CD8-positive, alpha-beta memory T cell (primary cell): ENCODE results near the gene LINC00237. TPM values are rescaled to one million over a fixed set of nuclear protein-coding genes. Genes with fewer than 3 reads are reported as not detected.

Source experiments
- CTCF ChIA-PET: fragments of 350-600 bp; sonication (Branson Sonifier 250); formaldehyde crosslinking; loops from one replicate; lab custom pipeline; 2021; ENCODE audit warnings: antibody characterized with exemption; lab: Charles Lee
- POLR2A ChIA-PET: fragments of 350-600 bp; sonication (Branson Sonifier 250); formaldehyde crosslinking; loops from one replicate; lab custom pipeline; 2021; ENCODE audit warnings: antibody characterized with exemption; lab: Charles Lee
- DNase-seq, 5 donors: peaks; one replicate each; pipeline versions ENCODE4 v3.0.0 to v3.0.0-alpha.2; 2020 to 2022; ENCODE audit warnings: mixed read lengths in 1 of 5
- H3K27ac ChIP-seq: one replicate; pipeline ENCODE4 v1.7.0; 2013; ENCODE audit warnings: low read depth, mild to moderate bottlenecking, low read length, moderate library complexity
- H3K27me3 ChIP-seq: 2 replicates; pipeline ENCODE4 v1.7.0; 2013; ENCODE audit warnings: low read length, mild to moderate bottlenecking; ENCODE audit not compliant: insufficient read depth, poor library complexity, severe bottlenecking
- H3K36me3 ChIP-seq: 2 replicates; pipeline ENCODE4 v1.7.0; 2013; ENCODE audit warnings: mild to moderate bottlenecking, low read length, moderate library complexity; ENCODE audit not compliant: insufficient read depth
- H3K4me1 ChIP-seq: 2 replicates; pipeline ENCODE4 v1.7.0; 2013; ENCODE audit warnings: mild to moderate bottlenecking, low read length, moderate library complexity; ENCODE audit not compliant: insufficient read depth
- H3K4me3 ChIP-seq: 2 replicates; pipeline ENCODE4 v1.7.0; 2013; ENCODE audit warnings: mild to moderate bottlenecking, low read length
- H3K9me3 ChIP-seq: 2 replicates; pipeline ENCODE4 v1.7.0; 2013; ENCODE audit warnings: mild to moderate bottlenecking, low read length
- H3K27ac Mint-ChIP-seq, 8 donors: one replicate each; pipeline ENCODE4 v1.8.0; 2020 to 2021; ENCODE audit warnings: mixed read lengths in 8 of 8, mild to moderate bottlenecking in 6 of 8, inconsistent platforms in 3 of 8, moderate library complexity in 3 of 8
- H3K27me3 Mint-ChIP-seq, 2 donors: one replicate each; pipeline ENCODE4 v1.8.0; 2020 to 2021; ENCODE audit warnings: mixed read lengths in 2 of 2, mild to moderate bottlenecking in 1 of 2, moderate library complexity in 1 of 2
- H3K36me3 Mint-ChIP-seq, 3 donors: one replicate each; pipeline ENCODE4 v1.8.0; 2020 to 2021; ENCODE audit warnings: mixed read lengths in 3 of 3, inconsistent platforms in 1 of 3, mild to moderate bottlenecking in 1 of 3
- H3K4me1 Mint-ChIP-seq, 3 donors: one replicate each; pipeline ENCODE4 v1.8.0; 2020 to 2021; ENCODE audit warnings: mixed read lengths in 3 of 3, inconsistent platforms in 1 of 3, mild to moderate bottlenecking in 1 of 3
- H3K4me3 Mint-ChIP-seq, 7 donors: one replicate each; pipeline ENCODE4 v1.8.0; 2020 to 2021; ENCODE audit warnings: mixed read lengths in 7 of 7, mild to moderate bottlenecking in 6 of 7, moderate library complexity in 4 of 7, inconsistent platforms in 2 of 7
- H3K9me3 Mint-ChIP-seq, 5 donors: one replicate each; pipeline ENCODE4 v1.8.0; 2020 to 2022; ENCODE audit warnings: mixed read lengths in 5 of 5, mild to moderate bottlenecking in 3 of 5, moderate library complexity in 2 of 5, inconsistent platforms in 1 of 5
- polyA plus RNA-seq: library from polyadenylated mRNA; unstranded; fragments of 300-500 nt; fragmentation: Illumina TruSeq; gene quantifications from one replicate; pipeline ENCODE4 v1.2.3, GENCODE V29; 2021
- total RNA-seq, 2 experiments: library from RNA; stranded (reverse); gene quantifications; one replicate each; pipeline ENCODE4 v1.2.3, GENCODE V29; 2021

LINC00237 gene
- total and polyA plus RNA-seq, 3 experiments from 2014 or later: not detected

DNA sequence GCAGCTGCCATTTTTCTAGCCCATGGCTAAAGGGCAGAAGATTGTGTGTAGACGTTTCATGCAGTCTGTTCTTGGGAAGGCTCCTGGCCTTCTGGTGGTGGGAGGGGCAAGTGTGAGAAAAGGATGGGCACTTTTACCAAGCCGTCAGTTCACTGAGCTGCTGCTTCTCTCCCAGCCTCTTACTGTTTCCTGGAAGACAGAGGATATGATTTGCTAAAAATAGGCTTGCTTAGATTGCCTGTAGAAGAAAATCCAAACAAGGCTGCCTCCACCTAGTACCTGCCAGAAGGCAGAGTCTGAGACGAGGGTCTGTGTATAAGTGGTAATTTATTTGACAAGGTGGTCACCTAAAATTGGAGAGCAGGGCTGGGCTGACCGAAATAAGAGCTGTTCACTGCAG lies 27.2 kb upstream of the LINC00237 start:
- POLR2A ChIA-PET: no interaction called here
- Mint-ChIP-seq H3K27ac (peak overlapping the region in 1 of 8 donors; percentile 47), H3K27me3 (peaks cover 0 to 2% of the 10 kb centered on the region in 2 donors), H3K4me3 (no peak overlapping the region), H3K36me3 (peaks cover 9 to 69% (median 27%) of the 10 kb centered on the region in 3 donors), H3K9me3 (no peaks in the 10 kb centered on the region), H3K4me1 (peaks cover 9 to 20% (median 14%) of the 10 kb centered on the region in 3 donors)
- no peak overlapping the region for H3K27ac ChIP-seq
- H3K36me3 ChIP-seq: peaks cover 11% of the 10 kb centered on the region
- no peaks in the 10 kb centered on the region for H3K27me3 ChIP-seq
- H3K4me1 ChIP-seq: no peaks in the 10 kb centered on the region
- no peak overlapping the region for H3K4me3 ChIP-seq
- H3K9me3 ChIP-seq: no peaks in the 10 kb centered on the region
- CTCF ChIA-PET: no interaction called here
- no peak for DNase-seq

DNA sequence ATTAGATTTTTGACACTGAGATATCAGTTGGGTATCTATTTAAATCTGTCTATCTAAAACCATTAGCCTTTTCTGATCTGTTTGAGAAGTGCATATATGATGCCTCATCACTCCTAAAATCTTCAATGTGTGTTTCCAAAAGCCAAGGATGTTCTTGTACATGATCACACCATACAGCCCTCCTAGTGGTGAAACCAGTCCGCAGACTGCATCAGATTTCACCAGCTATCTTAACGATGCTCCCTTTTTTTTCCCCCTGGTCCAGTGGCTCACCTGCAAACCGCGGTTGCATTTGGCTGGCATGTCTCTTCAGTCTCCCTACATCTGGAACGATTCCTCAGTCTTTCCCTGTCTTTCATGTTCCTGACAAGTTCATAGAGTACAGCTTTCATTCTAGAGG lies 23.7 kb upstream of the LINC00237 start:
- no peaks in the 10 kb centered on the region for H3K27me3 ChIP-seq
- H3K9me3 ChIP-seq: no peaks in the 10 kb centered on the region
- peaks cover 4 to 42% (median 10%) of the 10 kb centered on the region in 3 donors for H3K36me3 Mint-ChIP-seq
- peaks cover 2% of the 10 kb centered on the region for H3K36me3 ChIP-seq
- H3K4me3 ChIP-seq: no peak overlapping the region
- peaks cover 17% of the 10 kb centered on the region for H3K4me1 ChIP-seq
- peak overlapping the region in 1 of 7 donors; percentile 57 for H3K4me3 Mint-ChIP-seq
- peak overlapping the region in 1 of 8 donors; percentile 8 for H3K27ac Mint-ChIP-seq
- no peak overlapping the region for H3K27ac ChIP-seq
- H3K27me3 Mint-ChIP-seq: no peaks in the 10 kb centered on the region
- no peaks in the 10 kb centered on the region for H3K9me3 Mint-ChIP-seq
- ChIA-PET CTCF (interaction anchor here (0.8 kb wide), 1 partner anchor 375 kb away, joined by 3 read pairs; no protein-coding TSS in a partner anchor), POLR2A (no interaction called here)
- peaks cover 33 to 47% (median 35%) of the 10 kb centered on the region in 3 donors for H3K4me1 Mint-ChIP-seq
- no peak for DNase-seq

DNA sequence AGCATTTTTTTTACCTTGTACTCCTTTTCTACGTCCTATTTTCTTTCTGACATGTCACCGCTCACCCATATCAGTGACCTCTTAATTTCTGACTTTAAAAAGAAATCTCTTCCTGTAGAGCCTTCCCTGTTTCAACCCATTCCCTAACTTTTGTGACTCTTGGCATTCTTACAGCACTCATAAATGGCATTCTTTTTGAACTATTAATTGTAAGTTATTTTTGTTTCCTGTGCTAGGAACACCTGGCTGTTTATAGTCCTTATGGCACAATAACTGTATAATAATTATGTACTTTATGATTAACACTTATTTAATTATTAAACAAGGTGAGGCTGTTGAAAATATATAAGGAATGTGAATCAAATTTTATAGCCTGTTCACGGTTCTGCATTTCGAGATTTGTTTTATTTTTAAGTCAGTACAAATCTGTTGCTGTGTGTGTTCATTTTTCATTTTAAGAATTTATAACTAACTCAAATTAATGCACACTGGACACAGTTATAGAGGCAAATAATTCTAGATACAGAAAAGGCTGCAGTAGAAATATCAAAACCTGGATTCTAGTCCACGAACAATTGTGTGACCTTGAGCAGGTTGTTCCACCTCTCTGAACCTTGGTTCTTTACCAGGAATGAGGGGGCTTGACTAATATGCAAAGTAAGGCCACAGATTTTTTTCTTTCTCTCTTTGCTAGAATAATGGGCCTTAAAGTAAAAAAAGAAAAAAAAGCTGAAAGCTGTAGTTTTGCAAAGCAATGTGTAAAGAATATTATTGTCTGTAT lies 21.2 kb upstream of the LINC00237 start:
- no peaks in the 10 kb centered on the region for H3K36me3 ChIP-seq
- no peaks in the 10 kb centered on the region for H3K9me3 Mint-ChIP-seq
- POLR2A ChIA-PET: interaction anchor here (0.8 kb wide), 1 partner anchor 23 kb away, joined by 4 read pairs; no protein-coding TSS in a partner anchor
- CTCF ChIA-PET: interaction anchor here (1.0 to 2.2 kb wide), 2 partner anchors 26 to 378 kb away, joined by 3 to 9 read pairs; no protein-coding TSS in a partner anchor
- DNase-seq: no peak
- no peaks in the 10 kb centered on the region for H3K9me3 ChIP-seq
- peaks cover 0 to 23% (median 7%) of the 10 kb centered on the region in 3 donors for H3K36me3 Mint-ChIP-seq
- H3K27me3 ChIP-seq: no peaks in the 10 kb centered on the region
- no peak overlapping the region for H3K27ac ChIP-seq
- H3K4me3 ChIP-seq: no peak overlapping the region
- peaks cover 33 to 41% (median 35%) of the 10 kb centered on the region in 3 donors for H3K4me1 Mint-ChIP-seq
- peak overlapping the region in 5 of 8 donors; percentile 64 to 98 (median 94) for H3K27ac Mint-ChIP-seq
- H3K27me3 Mint-ChIP-seq: peaks cover 3% of the 10 kb centered on the region in 2 donors
- H3K4me3 Mint-ChIP-seq: peak overlapping the region; percentile 13 to 98 (median 93)
- peaks cover 17% of the 10 kb centered on the region for H3K4me1 ChIP-seq

DNA sequence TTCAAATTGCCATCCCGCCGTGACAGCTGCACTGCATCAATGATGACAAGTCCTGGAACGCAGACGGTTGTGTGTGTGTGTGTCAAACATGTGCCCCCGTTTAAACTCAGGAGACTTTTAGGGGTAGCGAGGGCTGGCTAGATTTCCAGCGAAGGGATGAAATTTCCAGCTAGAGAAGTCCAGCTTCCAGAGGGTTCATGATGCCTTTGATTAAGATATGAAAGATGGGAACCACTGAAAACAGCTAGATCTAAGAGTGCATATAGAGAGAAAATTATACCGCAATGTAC lies 20.4 kb upstream of the LINC00237 start:
- peak overlapping the region; percentile 63 for H3K27ac ChIP-seq
- Mint-ChIP-seq H3K9me3 (no peaks in the 10 kb centered on the region), H3K36me3 (peaks cover 0 to 17% (median 2%) of the 10 kb centered on the region in 3 donors), H3K27me3 (peaks cover 8 to 9% of the 10 kb centered on the region in 2 donors), H3K4me1 (peaks cover 33 to 41% (median 35%) of the 10 kb centered on the region in 3 donors), H3K4me3 (peak overlapping the region; percentile 82 to 98 (median 93)), H3K27ac (peak overlapping the region; percentile 11 to 98 (median 92))
- CTCF ChIA-PET: interaction anchor here (1.0 to 2.2 kb wide), 4 partner anchors 25 to 379 kb away, joined by 3 to 9 read pairs (median 5); no protein-coding TSS in a partner anchor
- H3K4me3 ChIP-seq: peak overlapping the region; percentile 84
- no peaks in the 10 kb centered on the region for H3K36me3 ChIP-seq
- H3K4me1 ChIP-seq: peaks cover 17% of the 10 kb centered on the region
- no peaks in the 10 kb centered on the region for H3K27me3 ChIP-seq
- no peak for DNase-seq
- H3K9me3 ChIP-seq: no peaks in the 10 kb centered on the region
- POLR2A ChIA-PET: interaction anchor here (0.8 to 2.2 kb wide), 4 partner anchors 22 to 27 kb away, joined by 4 to 7 read pairs (median 6); no protein-coding TSS in a partner anchor

- Mint-ChIP-seq H3K4me1 (peaks cover 33 to 41% (median 35%) of the 10 kb centered on the region in 3 donors), H3K9me3 (no peaks in the 10 kb centered on the region), H3K36me3 (peaks cover 0 to 12% (median 0%) of the 10 kb centered on the region in 3 donors), H3K4me3 (peak within 1 kb of the TSS; percentile 82 to 98 (median 93)), H3K27me3 (peaks cover 8 to 9% of the 10 kb centered on the region in 2 donors), H3K27ac (peak within 1 kb of the TSS; percentile 11 to 98 (median 92))
- Histone ChIP-seq H3K9me3 (no peaks in the 10 kb centered on the region), H3K4me1 (peaks cover 17% of the 10 kb centered on the region), H3K27me3 (no peaks in the 10 kb centered on the region), H3K36me3 (no peaks in the 10 kb centered on the region), H3K4me3 (peak within 1 kb of the TSS; percentile 84), H3K27ac (peak within 1 kb of the TSS; percentile 63)
- ChIA-PET CTCF (interaction anchor here (1.0 to 2.2 kb wide), 5 partner anchors 9 to 379 kb away, joined by 3 to 9 read pairs (median 4); no protein-coding TSS in a partner anchor), POLR2A (interaction anchor here (0.8 to 2.2 kb wide), 4 partner anchors 22 to 26 kb away, joined by 4 to 7 read pairs (median 6); no protein-coding TSS in a partner anchor)
- peak; percentile 96 to 98 (median 97) for DNase-seq
Observed at GRCh38 chr20:21125849-21126580, 19.9 kb upstream of the LINC00237 start, which contains the start of gene KIZ. KIZ (plus strand) TSS chr20:21126082; CDS start chr20:21126116, 34 bp downstream.

- ChIA-PET POLR2A (interaction anchor here (1.6 to 2.2 kb wide), 3 partner anchors 22 to 25 kb away, joined by 5 to 7 read pairs (median 6); no protein-coding TSS in a partner anchor), CTCF (interaction anchor here (1.0 to 2.2 kb wide), 2 partner anchors 8 to 23 kb away, joined by 3 to 9 read pairs; no protein-coding TSS in a partner anchor)
- no peaks in the 10 kb centered on the region for H3K36me3 ChIP-seq
- Mint-ChIP-seq H3K9me3 (no peaks in the 10 kb centered on the region), H3K27me3 (peaks cover 8 to 9% of the 10 kb centered on the region in 2 donors), H3K36me3 (peaks cover 0 to 9% (median 4%) of the 10 kb centered on the region in 3 donors), H3K4me3 (peak overlapping the region; percentile 82 to 98 (median 93)), H3K4me1 (peaks cover 32 to 41% (median 35%) of the 10 kb centered on the region in 3 donors), H3K27ac (peak overlapping the region; percentile 11 to 94 (median 81))
- H3K4me1 ChIP-seq: peaks cover 17% of the 10 kb centered on the region
- DNase-seq: no peak
- H3K4me3 ChIP-seq: peak overlapping the region; percentile 84
- no peaks in the 10 kb centered on the region for H3K27me3 ChIP-seq
- no peaks in the 10 kb centered on the region for H3K9me3 ChIP-seq
- H3K27ac ChIP-seq: no peak overlapping the region
Observed at GRCh38 chr20:21125072-21125848, 19.1 kb upstream of the LINC00237 start.

DNA sequence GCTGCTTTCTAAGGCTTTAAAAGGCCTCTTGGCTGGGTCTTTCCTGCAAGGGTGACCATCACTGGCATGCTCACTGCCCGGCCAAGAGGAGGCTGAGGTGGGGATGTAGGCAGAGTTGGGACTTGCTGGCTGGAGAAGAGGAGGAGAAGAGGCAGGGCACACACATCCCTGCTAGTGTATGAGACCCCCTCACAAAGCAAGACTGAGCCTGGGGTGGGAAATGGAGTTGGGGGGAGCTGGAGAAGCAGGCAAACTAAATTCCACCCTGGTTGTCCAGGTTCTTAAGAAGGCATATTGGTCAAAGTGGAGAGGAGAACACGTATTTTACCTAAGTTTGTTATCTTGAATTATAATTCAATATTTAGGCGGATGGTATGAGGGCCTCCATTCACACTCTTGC lies 18.0 kb upstream of the LINC00237 start:
- Histone ChIP-seq H3K27me3 (no peaks in the 10 kb centered on the region), H3K4me3 (no peak overlapping the region), H3K36me3 (no peaks in the 10 kb centered on the region), H3K9me3 (no peaks in the 10 kb centered on the region), H3K27ac (no peak overlapping the region), H3K4me1 (peaks cover 17% of the 10 kb centered on the region)
- peaks cover 27 to 35% (median 34%) of the 10 kb centered on the region in 3 donors for H3K4me1 Mint-ChIP-seq
- ChIA-PET POLR2A (no interaction called here), CTCF (no interaction called here)
- peak overlapping the region in 2 of 7 donors; percentile 7 to 57 for H3K4me3 Mint-ChIP-seq
- H3K27ac Mint-ChIP-seq: peak overlapping the region in 1 of 8 donors; percentile 86
- DNase-seq: no peak
- H3K9me3 Mint-ChIP-seq: no peaks in the 10 kb centered on the region
- peaks cover 0 to 4% (median 4%) of the 10 kb centered on the region in 3 donors for H3K36me3 Mint-ChIP-seq
- H3K27me3 Mint-ChIP-seq: peaks cover 8 to 9% of the 10 kb centered on the region in 2 donors
